OCI-LY7 (cell line): Measurements from ENCODE around the gene RAB37. TPM values are rescaled to one million over a fixed set of nuclear protein-coding genes. Genes with fewer than 3 reads are reported as not detected.

Experiments used
- BruUV-seq: library from RNA; stranded (reverse); fragments of 400-500 nt; replicated peaks from 2 replicates; lab custom pipeline; 2021; lab: Mats Ljungman, UMichigan
- CTCF ChIA-PET: fragments of 300-600 bp; sonication (Branson Sonifier 250); formaldehyde crosslinking; loops from one replicate; lab custom pipeline; 2022; ENCODE audit warnings: antibody characterized with exemption; ENCODE audit not compliant: unreplicated experiment; lab: Charles Lee
- POLR2A ChIA-PET: fragments of 300-600 bp; sonication (Branson Sonifier 250); formaldehyde crosslinking; loops from one replicate; lab custom pipeline; 2022; ENCODE audit warnings: antibody characterized with exemption; lab: Charles Lee
- DNase-seq: peaks from one replicate; pipeline ENCODE4 v3.0.0-alpha.2; 2015; ENCODE audit warnings: low spot score
- H2AFZ ChIP-seq: fragments of 200-600 bp; sonication (generic), shearing (Covaris generic); 2 replicates; pipeline ENCODE4 v1.6.1; 2014; ENCODE audit warnings: mild to moderate bottlenecking, antibody characterized with exemption, low read length, moderate library complexity
- H3K27ac ChIP-seq: fragments of 200-600 bp; sonication (generic); 2 replicates; pipeline ENCODE4 v1.5.1; 2014; ENCODE audit warnings: mixed run types, low read depth, mild to moderate bottlenecking, moderate library complexity, low read length, inconsistent platforms; ENCODE audit not compliant: poor library complexity, severe bottlenecking
- H3K36me3 ChIP-seq: fragments of 200-600 bp; sonication (generic); 2 replicates; pipeline ENCODE4 v1.6.1; 2014; ENCODE audit warnings: mild to moderate bottlenecking, antibody characterized with exemption, low read length, moderate library complexity, mixed read lengths; ENCODE audit not compliant: insufficient read depth
- H3K4me1 ChIP-seq: fragments of 200-600 bp; sonication (generic); 2 replicates; pipeline ENCODE4 v1.5.1; 2014; ENCODE audit warnings: mild to moderate bottlenecking, low read length; ENCODE audit not compliant: insufficient read depth, poor library complexity, severe bottlenecking
- H3K4me2 ChIP-seq: fragments of 200-600 bp; sonication (generic); 2 replicates; pipeline ENCODE4 v1.6.1; 2014; ENCODE audit warnings: mild to moderate bottlenecking, low read length
- H3K4me3 ChIP-seq: fragments of 200-600 bp; sonication (generic); 2 replicates; pipeline ENCODE4 v1.5.1; 2014; ENCODE audit warnings: mild to moderate bottlenecking, low read depth, low read length; ENCODE audit not compliant: poor library complexity, severe bottlenecking
- H3K79me2 ChIP-seq: fragments of 200-600 bp; sonication (generic); 2 replicates; pipeline ENCODE4 v1.6.1; 2016; ENCODE audit warnings: low read depth, mild to moderate bottlenecking, low read length, moderate library complexity, mixed read lengths; ENCODE audit not compliant: insufficient read depth
- H3K9me2 ChIP-seq: fragments of 200-600 bp; sonication (generic); 2 replicates; pipeline ENCODE4 v1.6.1; 2016; ENCODE audit warnings: mild to moderate bottlenecking, low read length, mixed read lengths; ENCODE audit not compliant: insufficient read depth
- H3K9me3 ChIP-seq: fragments of 200-600 bp; sonication (generic); 2 replicates; pipeline ENCODE4 v1.6.1; 2014; ENCODE audit warnings: mild to moderate bottlenecking, mixed run types, low read length, mixed read lengths
- H4K20me1 ChIP-seq: fragments of 200-600 bp; sonication (generic); 2 replicates; pipeline ENCODE4 v1.6.1; 2014; ENCODE audit warnings: mild to moderate bottlenecking, antibody characterized with exemption, low read length, moderate library complexity, mixed read lengths; ENCODE audit not compliant: insufficient read depth
- CTCF ChIP-seq: fragments of 200-600 bp; sonication (generic); conservative IDR thresholded peaks from 2 replicates; pipeline ENCODE4 v1.5.1; 2014; ENCODE audit warnings: mild to moderate bottlenecking, antibody characterized with exemption, low read length, moderate library complexity, mixed read lengths
- EZH2phosphoT487 ChIP-seq: fragments of 200-600 bp; sonication (generic); IDR thresholded peaks from 2 replicates; pipeline ENCODE4 v1.6.1; 2018; ENCODE audit warnings: low read depth, borderline replicate concordance, mild to moderate bottlenecking, mixed run types, antibody characterized with exemption, low read length, moderate library complexity, mixed read lengths
- intact Hi-C: fragments of 100-400 bp; cut with micrococcal nuclease; formaldehyde crosslinking; loops from one replicate; pipeline ENCODE4 v1.10.0; 2022; ENCODE audit not compliant: unreplicated experiment
- total RNA-seq, 2 experiments: library from RNA; depleted of rRNA in 1 of 2; stranded (reverse); fragments of >200 nt in 1 of 2; shearing (Covaris generic) in 1 of 2; gene quantifications; 2 replicates each; pipeline ENCODE4 v1.2.3, GENCODE V29; 2014 to 2022

RAB37 gene
- total RNA-seq, 2 experiments from 2014 or later, result 6.3 to 12.7 TPM

- H2AFZ ChIP-seq, result no peak overlapping the region
- no peak overlapping the region for H3K27ac ChIP-seq
- no peaks in the 10 kb centered on the region for H3K79me2 ChIP-seq
- H3K4me3 ChIP-seq, result no peak overlapping the region
- H3K4me2 ChIP-seq, result no peak overlapping the region
- ChIA-PET CTCF (no interaction called here), POLR2A (interaction anchor here (0.7 to 0.8 kb wide), 2 partner anchors 58 to 815 kb away, joined by 4 to 9 read pairs; no protein-coding TSS in a partner anchor)
- H3K9me2 ChIP-seq, result no peaks in the 10 kb centered on the region
- no peaks in the 10 kb centered on the region for H3K9me3 ChIP-seq
- H3K36me3 ChIP-seq, result no peaks in the 10 kb centered on the region
- H3K4me1 ChIP-seq, result no peaks in the 10 kb centered on the region
- no peak for DNase-seq
- no TSS peak for BruUV-seq
- no peak for TF ChIP-seq EZH2phosphoT487
- no peak for TF ChIP-seq CTCF
- intact Hi-C loops, result no loop called here
- H4K20me1 ChIP-seq, result no peaks in the 10 kb centered on the region
Observed at GRCh38 chr17:74712301-74712700, 24.8 kb upstream of the RAB37 start.

GRCh38 chr17:74712756-74713155 lies 24.3 kb upstream of the RAB37 start, which contains the start of gene CD300LF:
Gene CD300LF (minus strand): TSS chr17:74712923. CDS start chr17:74712866, 57 bp downstream.
- H4K20me1 ChIP-seq, result no peaks in the 10 kb centered on the region
- intact Hi-C loops, result no loop called here
- no peaks in the 10 kb centered on the region for H3K36me3 ChIP-seq
- no peaks in the 10 kb centered on the region for H3K4me1 ChIP-seq
- no TSS peak for BruUV-seq
- ChIA-PET CTCF (no interaction called here), POLR2A (interaction anchor here (0.7 kb wide), 1 partner anchor 160 kb away, joined by 5 read pairs; the partner anchor contains the start of gene FDXR)
- no peaks in the 10 kb centered on the region for H3K9me3 ChIP-seq
- H2AFZ ChIP-seq, result no peak within 1 kb of the TSS
- H3K27ac ChIP-seq, result no peak within 1 kb of the TSS
- H3K79me2 ChIP-seq, result no peaks in the 10 kb centered on the region
- H3K9me2 ChIP-seq, result no peaks in the 10 kb centered on the region
- no peak for DNase-seq
- H3K4me2 ChIP-seq, result no peak within 1 kb of the TSS
- no peak within 1 kb of the TSS for H3K4me3 ChIP-seq
- TF ChIP-seq EZH2phosphoT487 (no peak), CTCF (no peak)

- no peak for DNase-seq
- H3K4me3 ChIP-seq, result no peak overlapping the region
- no peaks in the 10 kb centered on the region for H3K9me2 ChIP-seq
- no peaks in the 10 kb centered on the region for H3K36me3 ChIP-seq
- no peaks in the 10 kb centered on the region for H3K9me3 ChIP-seq
- no peaks in the 10 kb centered on the region for H3K79me2 ChIP-seq
- no peak overlapping the region for H3K4me2 ChIP-seq
- CTCF ChIA-PET, result no interaction called here
- H3K4me1 ChIP-seq, result no peaks in the 10 kb centered on the region
- intact Hi-C loops, result no loop called here
- POLR2A ChIA-PET, result interaction anchor here (0.7 kb wide), 1 partner anchor 160 kb away, joined by 5 read pairs; the partner anchor contains the start of gene FDXR
- no peak overlapping the region for H2AFZ ChIP-seq
- no peak overlapping the region for H3K27ac ChIP-seq
- no peaks in the 10 kb centered on the region for H4K20me1 ChIP-seq
- TF ChIP-seq CTCF (no peak), EZH2phosphoT487 (no peak)
- BruUV-seq, result no TSS peak
Observed at GRCh38 chr17:74713171-74713755, 23.8 kb upstream of the RAB37 start.
